ENCODE measurements around the gene SMPDL3B. TPM values are rescaled to one million over a fixed set of nuclear protein-coding genes. Genes with fewer than 3 reads are reported as not detected.
A peak's percentile ranks its signal among the peaks of the same experiment; 100 is the strongest.

Gene SMPDL3B
- total RNA-seq, 4 donors from 2014 or later, result 0.31 to 1.1 TPM; not detected in 2

GRCh38 chr1:27954186-27954585 lies 19.4 kb downstream of the SMPDL3B start:
- Histone ChIP-seq H3K4me1 (peaks cover 0 to 8% (median 0%) of the 10 kb centered on the region in 3 donors), H3K9me3 (no peaks in the 10 kb centered on the region), H3K4me3 (no peak overlapping the region), H3K27ac (no peak overlapping the region), H3K36me3 (no peaks in the 10 kb centered on the region), H3K27me3 (no peaks in the 10 kb centered on the region)
- TF ChIP-seq EP300 (IDR thresholded peaks at IDR 0.05) (no peak), POLR2A (IDR thresholded peaks at IDR 0.05) (no peak), POLR2AphosphoS5 (IDR thresholded peaks at IDR 0.05) (no peak)
- TF ChIP-seq, protein P1, sequence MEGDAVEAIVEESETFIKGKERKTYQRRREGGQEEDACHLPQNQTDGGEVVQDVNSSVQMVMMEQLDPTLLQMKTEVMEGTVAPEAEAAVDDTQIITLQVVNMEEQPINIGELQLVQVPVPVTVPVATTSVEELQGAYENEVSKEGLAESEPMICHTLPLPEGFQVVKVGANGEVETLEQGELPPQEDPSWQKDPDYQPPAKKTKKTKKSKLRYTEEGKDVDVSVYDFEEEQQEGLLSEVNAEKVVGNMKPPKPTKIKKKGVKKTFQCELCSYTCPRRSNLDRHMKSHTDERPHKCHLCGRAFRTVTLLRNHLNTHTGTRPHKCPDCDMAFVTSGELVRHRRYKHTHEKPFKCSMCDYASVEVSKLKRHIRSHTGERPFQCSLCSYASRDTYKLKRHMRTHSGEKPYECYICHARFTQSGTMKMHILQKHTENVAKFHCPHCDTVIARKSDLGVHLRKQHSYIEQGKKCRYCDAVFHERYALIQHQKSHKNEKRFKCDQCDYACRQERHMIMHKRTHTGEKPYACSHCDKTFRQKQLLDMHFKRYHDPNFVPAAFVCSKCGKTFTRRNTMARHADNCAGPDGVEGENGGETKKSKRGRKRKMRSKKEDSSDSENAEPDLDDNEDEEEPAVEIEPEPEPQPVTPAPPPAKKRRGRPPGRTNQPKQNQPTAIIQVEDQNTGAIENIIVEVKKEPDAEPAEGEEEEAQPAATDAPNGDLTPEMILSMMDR (IDR thresholded peaks at IDR 0.05), result no peak
- no peak for ATAC-seq
- WGBS, 2 donors (ENCODE audit: low coverage in 1 of 2), result 89 to 94% methylated on average over 6 to 9 of the region's 10 CpGs

GRCh38 chr1:27955076-27955475 lies 20.3 kb downstream of the SMPDL3B start:
- no peak overlapping the region for H3K4me3 ChIP-seq
- ATAC-seq, result no peak
- H3K4me1 ChIP-seq, result peaks cover 0 to 17% (median 0%) of the 10 kb centered on the region in 3 donors
- WGBS, 2 donors (ENCODE audit: low coverage in 1 of 2), result 80 to 90% methylated on average over 2 to 4 of the region's 6 CpGs
- H3K27ac ChIP-seq, result no peak overlapping the region
- no peaks in the 10 kb centered on the region for H3K27me3 ChIP-seq
- TF ChIP-seq EP300 (IDR thresholded peaks at IDR 0.05), result no peak
- TF ChIP-seq, protein P1 (IDR thresholded peaks at IDR 0.05), result no peak
- no peak for TF ChIP-seq POLR2AphosphoS5 (IDR thresholded peaks at IDR 0.05)
- no peak for TF ChIP-seq POLR2A (IDR thresholded peaks at IDR 0.05)
- H3K9me3 ChIP-seq, result no peaks in the 10 kb centered on the region
- no peaks in the 10 kb centered on the region for H3K36me3 ChIP-seq

- Histone ChIP-seq H3K27me3 (no peaks in the 10 kb centered on the region), H3K4me3 (no peak overlapping the region), H3K9me3 (no peaks in the 10 kb centered on the region), H3K4me1 (peaks cover 0 to 34% (median 13%) of the 10 kb centered on the region in 3 donors), H3K27ac (no peak overlapping the region), H3K36me3 (no peaks in the 10 kb centered on the region)
- WGBS, 2 donors (ENCODE audit: low coverage in 1 of 2), result 79 to 81% methylated on average over 6 of the region's 6 CpGs
- TF ChIP-seq EP300 (IDR thresholded peaks at IDR 0.05) (no peak), POLR2AphosphoS5 (IDR thresholded peaks at IDR 0.05) (no peak), POLR2A (IDR thresholded peaks at IDR 0.05) (no peak)
- TF ChIP-seq, protein P1 (IDR thresholded peaks at IDR 0.05), result no peak
- ATAC-seq, result no peak
These were observed 22.0 kb downstream of the SMPDL3B start for GRCh38 chr1:27956761-27957160.

- peaks cover 0 to 36% (median 13%) of the 10 kb centered on the region in 3 donors for H3K4me1 ChIP-seq
- H3K27ac ChIP-seq, result no peak overlapping the region
- peaks cover 0 to under 1% of the 10 kb centered on the region in 2 donors for H3K36me3 ChIP-seq
- no peaks in the 10 kb centered on the region for H3K27me3 ChIP-seq
- no peak for ATAC-seq
- H3K4me3 ChIP-seq, result no peak overlapping the region
- H3K9me3 ChIP-seq, result no peaks in the 10 kb centered on the region
- 95 to 100% methylated on average over 4 to 5 of the region's 5 CpGs for WGBS, 2 donors (ENCODE audit: low coverage in 1 of 2)
- TF ChIP-seq EP300 (IDR thresholded peaks at IDR 0.05), result no peak
- TF ChIP-seq POLR2A (IDR thresholded peaks at IDR 0.05), result no peak
- TF ChIP-seq, protein P1 (IDR thresholded peaks at IDR 0.05), result no peak
- no peak for TF ChIP-seq POLR2AphosphoS5 (IDR thresholded peaks at IDR 0.05)
These were observed 22.9 kb downstream of the SMPDL3B start for GRCh38 chr1:27957655-27958054.

DNA sequence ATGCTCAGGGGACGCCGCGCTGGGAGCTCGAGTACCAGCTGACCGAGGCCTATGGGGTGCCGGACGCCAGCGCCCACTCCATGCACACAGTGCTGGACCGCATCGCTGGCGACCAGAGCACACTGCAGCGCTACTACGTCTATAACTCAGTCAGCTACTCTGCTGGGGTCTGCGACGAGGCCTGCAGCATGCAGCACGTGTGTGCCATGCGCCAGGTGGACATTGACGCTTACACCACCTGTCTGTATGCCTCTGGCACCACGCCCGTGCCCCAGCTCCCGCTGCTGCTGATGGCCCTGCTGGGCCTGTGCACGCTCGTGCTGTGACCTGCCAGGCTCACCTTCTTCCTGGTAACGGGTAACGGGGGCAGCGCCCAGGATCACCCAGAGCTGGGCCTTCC lies 23.7 kb downstream of the SMPDL3B start:
- no peaks in the 10 kb centered on the region for H3K27me3 ChIP-seq
- H3K27ac ChIP-seq, result peak overlapping the region in 1 of 4 donors; percentile 94
- peaks cover 0 to 36% (median 13%) of the 10 kb centered on the region in 3 donors for H3K4me1 ChIP-seq

More for the DNA sequence above, 23.7 kb downstream of the SMPDL3B start:
- TF ChIP-seq EP300 (IDR thresholded peaks at IDR 0.05) (no peak), POLR2AphosphoS5 (IDR thresholded peaks at IDR 0.05) (no peak), POLR2A (IDR thresholded peaks at IDR 0.05) (no peak)
- TF ChIP-seq, protein P1 (IDR thresholded peaks at IDR 0.05), result no peak
- H3K4me3 ChIP-seq, result no peak overlapping the region
- 95% methylated on average over 4 of the region's 26 CpGs; no CpG with 5 or more reads in 1 of the 2 donors for WGBS, 2 donors (ENCODE audit: low coverage in 1 of 2)
- no peak for ATAC-seq
- H3K36me3 ChIP-seq, result peaks cover 0 to 9% of the 10 kb centered on the region in 2 donors
- H3K9me3 ChIP-seq, result no peaks in the 10 kb centered on the region

Data from gastroesophageal sphincter (tissue), 4 donors.